ENCODE data around the gene PHLDA3.
"Not testable (repeated sequence)": the region's sequence is repeated elsewhere in the genome, so short reads cannot be mapped to it uniquely, and the experiment has no call there.

The PHLDA3 gene

DNA sequence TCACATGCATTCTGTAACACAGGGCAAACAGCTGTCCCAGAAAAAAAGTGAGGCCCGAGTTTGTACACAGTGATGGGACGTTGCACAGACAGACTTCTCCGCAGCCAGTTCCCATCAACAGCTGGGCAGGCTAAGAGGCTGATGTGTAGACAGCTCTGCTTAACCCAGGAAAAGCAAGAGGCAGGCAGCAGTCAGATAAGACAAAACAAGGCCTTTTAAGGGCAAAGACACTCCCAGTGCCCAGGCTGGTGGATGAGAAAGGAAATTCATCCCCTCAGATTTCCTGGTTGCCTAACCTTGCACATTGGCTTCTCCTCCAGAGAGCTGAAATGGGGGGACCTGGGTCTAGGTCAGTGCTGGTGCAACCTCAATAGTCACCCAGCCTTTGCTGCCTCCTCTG lies 17.2 kb upstream of the PHLDA3 start:
- DNase-seq (ENCODE audit: low read depth) = no peak

DNA sequence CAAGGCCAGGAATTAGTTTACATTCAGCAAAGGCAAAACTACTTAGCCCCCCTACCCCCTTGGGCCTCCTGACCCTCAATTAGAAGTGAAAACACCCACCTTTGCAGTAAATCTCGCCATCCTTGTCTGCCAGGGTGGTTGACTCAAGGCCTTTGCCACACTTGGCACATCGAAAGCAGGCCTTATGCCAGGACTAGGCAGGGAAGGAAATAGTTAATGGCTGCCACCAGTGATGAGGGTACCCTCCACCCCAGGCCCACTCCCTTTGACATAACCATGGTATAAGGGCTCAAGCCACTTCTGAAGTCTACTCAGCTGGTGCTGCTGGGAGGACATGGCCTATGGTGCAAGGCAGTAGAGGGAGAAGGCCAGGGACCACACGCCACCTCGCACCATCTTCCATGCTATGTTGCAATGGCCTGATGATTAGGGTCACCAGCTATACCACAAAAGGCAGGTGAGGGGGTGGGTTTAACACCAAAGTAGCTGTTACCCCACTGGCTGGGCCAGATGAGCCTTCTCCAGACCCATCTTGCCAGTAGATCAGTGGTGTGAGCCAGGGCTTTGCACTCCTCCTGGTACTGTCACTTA lies 16.3 kb upstream of the PHLDA3 start:
- DNase-seq (ENCODE audit: low read depth) = no peak

DNA sequence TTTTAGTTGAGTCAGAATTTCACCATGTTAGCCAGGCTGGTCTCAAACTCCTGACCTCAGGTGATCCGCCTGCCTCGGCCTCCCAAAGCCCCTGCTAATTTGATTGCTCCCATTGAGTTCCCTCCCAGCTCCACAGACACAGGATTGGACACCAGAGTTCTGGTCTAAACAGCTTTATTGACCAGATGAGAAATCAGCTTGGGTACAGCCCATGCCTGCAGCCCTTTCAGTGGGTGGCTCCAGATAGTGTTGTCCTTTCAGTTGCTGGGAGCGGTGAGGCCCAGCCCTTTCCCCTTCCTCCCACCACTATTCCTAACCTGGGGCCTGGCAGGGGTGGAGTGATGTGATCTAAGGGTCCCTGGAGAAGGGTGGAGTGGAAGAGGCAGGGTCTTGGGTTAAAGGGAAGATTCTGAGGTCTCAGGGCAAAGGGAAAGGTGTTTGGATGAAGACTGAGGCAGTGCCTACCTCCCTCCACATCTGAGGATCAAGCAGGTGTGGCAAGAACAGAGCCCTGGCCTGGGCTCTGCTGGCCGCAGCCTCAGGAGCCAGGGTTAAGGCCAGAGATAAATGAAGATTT lies 14.5 kb upstream of the PHLDA3 start:
- no peak for DNase-seq (ENCODE audit: low read depth)

DNA sequence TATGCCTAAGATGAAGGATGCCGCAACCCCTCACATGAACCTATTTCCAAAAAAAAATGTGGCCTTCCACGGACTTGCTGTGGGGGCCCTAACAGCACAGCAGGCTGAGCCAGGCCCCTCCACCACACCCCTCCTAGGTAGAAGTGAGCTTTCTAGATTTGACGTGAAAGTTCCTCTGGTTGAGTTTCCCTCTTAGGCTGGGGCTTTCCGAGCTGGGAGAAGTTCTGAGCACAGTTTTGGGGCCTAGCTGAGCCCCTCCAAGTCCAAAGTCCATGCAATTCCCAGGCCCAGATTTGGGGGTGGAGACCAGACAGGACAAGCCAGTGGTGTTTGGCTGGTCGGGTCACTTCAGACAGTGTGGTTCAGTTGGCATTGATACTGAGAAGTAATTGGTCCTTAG lies 13.8 kb upstream of the PHLDA3 start:
- no peak for DNase-seq (ENCODE audit: low read depth)

DNA sequence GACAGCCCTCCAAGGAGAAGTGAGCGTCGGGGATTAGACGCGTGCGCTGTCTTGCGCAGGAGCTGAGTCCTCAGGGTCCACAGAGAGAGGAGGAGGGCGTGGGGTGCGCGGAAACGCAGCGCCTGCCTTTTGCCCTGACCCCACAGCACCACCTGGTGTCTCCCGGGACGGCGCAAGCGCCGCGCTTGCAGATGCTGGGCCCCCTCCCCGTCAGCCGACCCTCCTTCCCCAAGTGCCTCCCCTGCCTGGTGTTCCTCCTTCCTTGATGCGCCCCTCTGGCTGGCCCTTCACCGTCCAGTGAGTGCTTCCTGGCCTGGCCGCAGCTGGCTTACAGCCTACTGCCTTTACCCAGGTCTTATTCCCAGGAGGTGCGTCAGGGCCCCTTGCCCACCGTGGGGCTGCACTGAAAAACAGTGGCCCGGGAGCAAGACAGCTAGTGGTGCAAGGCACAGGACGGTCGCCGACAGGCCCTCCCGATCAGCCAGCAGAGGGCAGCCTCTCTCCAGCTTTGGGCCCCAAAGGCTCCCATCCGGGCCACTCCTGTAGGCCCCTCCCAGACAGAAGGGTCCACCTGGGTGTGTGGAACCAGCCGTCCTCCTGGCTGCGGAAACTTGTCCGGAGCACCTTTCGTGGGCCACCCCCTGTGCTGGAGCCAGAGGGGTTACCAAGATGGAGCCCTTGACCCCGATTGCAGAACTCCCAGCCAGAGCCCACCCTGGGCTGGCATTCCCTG lies 12.9 kb upstream of the PHLDA3 start:
- peak; percentile 56 for DNase-seq (ENCODE audit: low read depth)

DNA sequence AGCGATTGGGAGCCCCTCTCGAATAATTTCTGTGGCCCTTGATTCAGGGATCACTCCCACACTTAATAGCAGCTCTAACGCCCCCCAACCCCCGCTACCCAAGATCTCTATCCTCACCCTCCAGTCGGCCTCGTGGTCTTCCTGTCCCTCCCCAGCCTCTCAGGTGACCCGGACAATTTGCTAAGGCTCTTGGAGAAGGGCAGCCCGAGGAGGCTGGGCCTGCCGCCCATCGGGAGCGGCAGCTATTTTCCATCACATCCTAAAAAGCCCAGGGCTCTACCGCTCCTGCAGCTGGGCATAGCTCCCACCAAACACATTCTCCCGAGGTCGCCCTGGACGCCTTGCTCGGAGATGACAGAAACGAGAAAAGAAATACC lies 12.0 kb upstream of the PHLDA3 start:
- no peak for DNase-seq (ENCODE audit: low read depth)

DNA sequence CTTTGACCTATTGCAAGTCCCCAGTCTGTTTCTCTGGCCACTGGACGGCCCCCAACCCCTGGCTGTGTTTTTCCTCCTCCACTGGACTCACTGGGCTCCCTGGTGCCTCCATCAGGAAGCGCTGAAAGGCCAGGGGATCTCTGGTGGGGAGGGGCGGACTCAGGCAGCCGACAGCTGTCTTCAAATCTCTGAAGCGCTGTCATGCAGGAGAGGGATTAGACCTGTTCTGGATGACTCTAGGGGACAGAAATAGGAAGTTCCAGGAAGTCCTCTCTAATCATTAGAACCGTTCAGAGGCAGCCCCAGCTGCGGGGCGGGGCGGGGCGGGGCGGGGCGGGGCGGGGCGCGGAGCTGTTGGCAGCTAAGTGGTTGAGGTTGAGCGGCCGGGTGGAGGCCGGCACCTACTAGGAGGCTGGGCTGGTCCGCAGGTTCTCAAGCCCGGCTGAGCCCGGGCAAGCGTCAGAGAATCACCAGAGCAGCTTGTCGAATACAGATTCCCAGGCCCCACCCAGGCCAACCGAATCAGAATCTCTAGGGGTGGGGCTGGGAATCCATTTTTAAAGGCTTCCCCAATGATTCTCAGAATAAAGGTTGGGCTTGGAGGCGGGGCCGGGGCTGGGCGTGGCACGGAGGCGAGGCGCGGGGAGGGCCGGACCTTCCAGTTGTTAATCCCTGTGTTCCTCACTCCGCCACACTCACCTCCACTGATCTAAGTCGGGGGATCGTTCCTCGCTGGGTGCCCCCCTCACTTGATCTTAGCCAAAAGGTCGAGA lies 11.4 kb upstream of the PHLDA3 start:
- no peak for DNase-seq (ENCODE audit: low read depth)

DNA sequence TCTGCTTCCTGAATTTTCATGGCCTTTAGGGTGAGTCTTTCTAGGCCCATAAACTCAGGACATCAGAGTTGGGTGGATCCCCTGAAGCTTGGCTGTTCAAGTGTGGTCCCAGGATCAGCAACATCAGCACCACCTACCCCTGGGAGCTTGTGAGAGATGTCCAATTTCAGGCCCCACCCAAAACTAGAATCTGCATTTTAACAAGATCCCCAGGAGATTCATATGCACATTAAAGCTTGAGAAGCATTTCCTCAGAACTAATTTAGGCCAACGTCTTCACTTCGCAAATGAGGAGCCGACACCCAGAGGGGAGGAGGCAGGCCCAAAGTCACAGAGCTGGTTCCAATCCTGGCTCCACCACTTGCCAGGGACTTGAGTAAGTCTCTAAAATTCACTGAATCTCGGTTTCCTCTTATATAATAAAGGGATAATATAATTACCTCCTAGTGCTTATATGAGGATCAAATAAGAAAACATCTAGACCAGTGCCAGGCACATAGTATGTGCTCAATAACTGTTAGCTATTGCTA lies 10.3 kb upstream of the PHLDA3 start:
- DNase-seq (ENCODE audit: low read depth) = no peak

DNA sequence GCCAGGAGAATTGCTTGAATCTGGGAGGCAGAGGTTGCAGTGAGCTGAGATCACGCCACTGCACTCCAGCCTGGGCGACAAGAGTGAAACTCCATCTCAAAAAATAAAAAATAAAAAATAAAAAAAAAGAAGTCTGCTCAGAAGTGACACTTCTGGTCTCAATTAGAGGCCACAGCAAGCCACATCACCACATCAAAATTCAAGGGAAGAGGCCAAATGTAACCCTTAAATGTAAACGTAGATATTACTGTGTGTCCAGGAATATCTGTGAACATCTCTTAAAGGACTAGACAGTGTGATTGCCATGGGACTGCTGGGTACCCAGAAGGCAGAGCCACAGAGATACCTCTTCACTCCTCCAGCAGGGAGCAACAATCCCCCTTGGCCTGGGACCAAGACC lies 9.7 kb upstream of the PHLDA3 start:
- DNase-seq (ENCODE audit: low read depth) = not testable (repeated sequence)

DNA sequence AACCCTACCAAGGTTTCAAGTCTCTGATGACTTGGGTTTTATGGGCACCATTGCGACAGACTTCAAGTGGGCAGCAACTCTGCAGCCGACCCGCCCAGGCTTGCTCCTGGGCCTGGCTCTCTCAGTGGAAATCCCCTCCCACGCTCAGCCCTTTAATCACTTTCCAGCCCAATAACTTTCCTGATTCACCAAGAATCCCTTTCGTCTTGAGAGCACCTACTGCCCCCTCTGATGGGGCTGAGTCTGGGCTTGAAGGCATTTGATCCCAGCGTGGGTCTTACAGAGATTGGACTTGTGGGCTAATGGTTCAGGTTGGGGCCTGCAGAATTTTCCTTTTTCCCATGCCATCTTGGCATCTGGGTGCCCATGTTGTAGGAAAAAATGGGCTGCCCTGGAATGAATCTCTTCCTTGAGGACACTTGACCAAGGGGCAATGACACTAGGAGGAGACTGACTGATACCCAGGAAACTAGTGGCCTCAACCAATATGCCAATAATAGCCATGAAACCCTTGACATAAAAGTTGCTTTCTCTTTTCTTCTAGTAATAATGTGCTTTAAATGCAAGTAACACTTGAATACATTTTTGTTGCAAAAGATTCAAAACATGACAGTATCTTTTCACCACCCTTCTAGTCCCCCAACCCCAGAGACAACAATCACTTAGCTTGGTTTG lies 7.8 kb upstream of the PHLDA3 start:
- no peak for DNase-seq (ENCODE audit: low read depth)

DNA sequence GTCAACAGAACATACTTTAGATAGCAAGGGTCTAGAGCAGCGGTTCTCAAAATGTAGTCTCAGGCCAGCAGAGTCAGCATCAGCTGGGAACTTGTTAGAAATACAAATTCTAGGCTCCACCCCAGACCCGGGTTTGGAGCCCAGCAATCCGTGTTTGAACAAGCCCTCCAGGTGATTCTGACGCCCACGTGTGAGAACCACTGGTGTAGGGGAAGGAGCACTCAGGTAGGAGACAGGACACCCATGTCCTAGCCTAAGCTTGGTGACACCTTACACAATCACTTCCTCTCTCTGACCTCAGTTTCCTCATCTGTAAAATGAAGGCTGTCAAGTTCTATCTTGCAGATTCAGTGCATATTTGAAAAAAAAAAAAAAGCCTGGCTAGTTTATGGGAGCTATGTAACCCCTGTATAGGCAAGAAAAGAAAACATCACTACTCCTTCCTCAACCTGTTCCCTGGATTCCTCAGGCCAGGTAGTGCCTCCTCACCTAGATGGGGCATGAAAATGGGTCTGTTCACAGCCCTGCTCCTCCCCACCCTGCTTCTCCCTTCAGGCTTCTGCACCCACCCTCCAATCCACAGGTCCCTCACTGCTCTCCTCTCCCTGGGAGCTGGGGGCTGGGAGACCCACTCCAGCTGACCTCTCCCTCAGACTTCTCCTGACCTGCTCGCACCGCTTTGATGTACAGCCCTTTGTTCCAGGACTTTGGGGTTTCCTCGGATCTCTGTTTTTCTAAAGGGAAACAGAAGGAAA lies 7.1 kb upstream of the PHLDA3 start:
- no peak for DNase-seq (ENCODE audit: low read depth)

DNA sequence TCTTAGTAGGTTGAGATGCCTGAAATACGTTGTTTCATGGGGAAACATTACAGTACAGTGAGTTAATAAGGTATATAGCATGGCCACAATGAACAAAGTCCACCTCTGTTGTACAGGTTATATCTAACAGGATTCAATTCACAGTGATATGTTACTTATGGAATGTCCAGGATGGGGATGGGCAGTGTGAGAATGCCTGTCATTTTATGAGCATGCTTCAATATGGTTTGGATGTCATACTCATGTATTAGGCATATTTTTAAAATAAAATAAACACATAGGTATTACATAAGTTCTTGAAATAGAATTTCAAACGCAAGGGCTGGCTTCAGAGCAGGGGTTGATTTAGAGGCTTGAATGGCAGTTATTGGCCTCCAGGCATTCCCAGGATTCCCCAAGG lies 6.1 kb upstream of the PHLDA3 start:
- DNase-seq (ENCODE audit: low read depth) = no peak

DNA sequence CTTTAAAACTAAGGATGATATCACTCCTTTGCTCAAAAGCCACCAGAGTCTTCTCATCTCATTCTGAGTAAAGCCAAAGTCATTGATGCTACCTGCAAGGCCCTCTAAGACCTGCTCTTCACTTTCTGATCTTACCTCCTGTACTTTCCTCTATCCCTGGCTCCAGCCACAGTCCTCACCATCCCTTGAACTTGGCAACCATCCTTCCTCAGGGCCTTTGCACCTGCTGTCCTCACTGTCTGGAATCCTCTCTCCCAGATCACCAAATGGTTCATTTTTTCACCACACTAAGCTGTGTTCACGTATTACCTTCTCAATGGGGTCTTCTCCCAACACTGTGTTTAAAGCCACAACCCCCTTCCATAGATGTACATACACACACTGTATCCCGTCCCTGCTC lies 4.3 kb upstream of the PHLDA3 start:
- DNase-seq (ENCODE audit: low read depth) = no peak

DNA sequence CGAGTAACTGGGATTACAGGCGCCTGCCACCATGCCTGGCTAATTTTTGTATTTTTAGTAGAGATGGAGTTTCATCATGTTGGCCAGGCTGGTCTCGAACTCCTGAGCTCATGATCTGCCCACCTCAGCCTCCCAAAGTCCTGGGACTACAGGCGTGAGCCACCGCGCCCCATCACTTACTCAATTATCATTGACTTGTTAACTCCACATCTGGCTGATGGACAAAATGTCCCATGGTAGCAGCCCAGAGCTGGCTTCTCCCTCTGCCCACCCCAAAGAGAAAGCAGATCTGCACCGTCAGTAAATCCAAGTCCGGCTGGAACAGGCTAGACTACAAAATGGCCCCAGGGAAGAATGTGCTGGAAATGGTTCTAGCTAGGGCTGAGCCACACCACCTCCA lies 3.3 kb upstream of the PHLDA3 start:
- not testable (repeated sequence) for DNase-seq (ENCODE audit: low read depth)

DNA sequence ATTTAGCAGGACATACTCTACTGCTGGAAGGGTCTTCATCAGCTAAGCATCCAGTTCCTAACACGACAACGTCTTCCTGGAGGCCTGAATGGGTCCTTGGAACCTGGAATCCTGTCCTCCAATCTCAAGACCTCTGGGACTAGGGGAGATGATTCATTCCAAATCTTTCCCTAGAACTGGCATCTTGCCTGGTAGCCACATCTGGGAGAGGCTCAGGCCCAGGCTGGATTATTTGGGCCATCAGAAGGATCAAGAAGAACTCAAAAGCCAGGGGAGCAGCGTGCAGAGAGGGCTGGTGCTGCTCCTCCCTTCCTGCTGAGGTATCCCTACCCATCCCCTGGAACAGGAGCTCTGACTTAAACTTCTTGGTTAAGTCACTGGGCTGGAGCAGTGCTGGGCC lies 2.8 kb upstream of the PHLDA3 start:
- no peak for DNase-seq (ENCODE audit: low read depth)

DNA sequence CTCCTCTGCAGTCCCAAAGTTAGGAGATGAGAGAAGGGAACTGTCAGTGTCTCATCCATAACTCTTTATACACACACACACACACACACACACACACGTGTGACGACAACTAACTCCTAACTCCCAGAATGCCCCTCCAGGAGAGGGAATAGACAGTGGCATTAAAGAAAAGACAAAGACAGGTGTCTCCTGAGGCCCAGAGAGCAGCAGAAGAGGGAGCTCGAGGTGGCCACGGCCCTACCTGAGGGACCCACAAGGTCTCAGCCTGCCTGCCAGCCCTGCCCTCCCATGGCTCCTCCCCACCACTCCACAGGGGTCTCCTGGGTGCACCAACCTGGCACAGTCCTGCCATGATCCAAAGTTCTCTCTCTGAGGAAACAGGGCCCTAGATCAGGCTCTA lies 1.6 kb upstream of the PHLDA3 start:
- DNase-seq (ENCODE audit: low read depth) = no peak

DNA sequence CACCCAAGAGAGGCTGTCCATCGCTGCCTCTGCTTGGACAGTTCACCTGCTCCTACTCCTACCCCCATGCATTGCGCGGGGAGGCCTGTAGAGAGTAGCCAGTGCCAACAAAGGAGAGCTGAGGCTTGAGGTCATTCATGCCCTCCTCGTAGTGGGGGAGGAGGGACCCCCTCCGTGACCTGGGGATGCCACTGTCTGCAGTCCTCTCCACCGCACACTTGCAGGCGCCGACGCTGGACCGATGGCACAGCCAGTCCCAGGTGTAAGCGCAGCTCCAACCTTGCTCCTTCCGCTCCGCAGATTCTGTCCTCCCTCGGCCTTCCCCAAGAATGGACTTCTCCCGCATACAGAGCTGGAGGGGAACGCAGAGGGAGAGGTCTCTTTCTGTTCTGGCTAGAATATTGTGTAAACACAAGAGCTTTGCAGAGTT lies 672 bp upstream of the PHLDA3 start:
- DNase-seq (ENCODE audit: low read depth) = no peak

DNA sequence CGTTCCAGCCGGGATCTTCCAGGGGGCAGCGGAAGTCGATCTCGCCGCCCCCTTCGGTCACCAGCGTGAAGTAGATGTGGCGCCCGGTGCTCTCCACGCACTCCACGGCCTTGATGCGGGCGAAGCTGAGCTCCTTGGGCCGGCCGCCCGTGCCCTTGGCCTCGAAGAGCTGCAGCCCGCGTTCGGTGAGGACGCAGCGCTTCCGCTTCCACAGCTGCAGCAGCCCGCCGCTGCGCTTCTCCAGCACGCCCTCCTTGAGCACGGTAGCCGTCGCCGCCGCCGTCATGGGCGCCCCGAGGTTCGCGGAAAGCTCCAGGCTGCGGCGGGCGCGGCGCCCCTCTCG lies 516 bp downstream of the PHLDA3 start:
- no peak for DNase-seq (ENCODE audit: low read depth)

DNA sequence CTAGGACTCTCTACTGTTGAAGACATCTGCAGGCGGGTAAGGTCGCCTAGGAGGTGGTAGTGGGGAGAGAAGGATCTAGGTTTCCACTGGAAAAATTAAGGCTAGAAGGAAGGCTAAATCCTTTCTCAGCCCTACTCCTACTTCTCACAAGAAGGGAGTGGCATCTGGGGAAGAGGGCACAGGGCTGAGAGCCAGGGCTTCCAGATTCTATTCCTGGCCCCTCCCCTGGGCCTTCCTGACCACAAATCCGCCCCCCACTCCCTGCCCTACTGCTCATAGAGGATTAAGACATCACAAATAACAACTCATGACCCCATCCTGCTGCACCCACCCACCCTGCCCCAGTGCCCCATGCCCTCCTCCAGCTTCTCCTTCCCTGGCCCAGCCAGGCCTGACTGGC lies 2.5 kb downstream of the PHLDA3 start:
- DNase-seq (ENCODE audit: low read depth) = no peak

DNA sequence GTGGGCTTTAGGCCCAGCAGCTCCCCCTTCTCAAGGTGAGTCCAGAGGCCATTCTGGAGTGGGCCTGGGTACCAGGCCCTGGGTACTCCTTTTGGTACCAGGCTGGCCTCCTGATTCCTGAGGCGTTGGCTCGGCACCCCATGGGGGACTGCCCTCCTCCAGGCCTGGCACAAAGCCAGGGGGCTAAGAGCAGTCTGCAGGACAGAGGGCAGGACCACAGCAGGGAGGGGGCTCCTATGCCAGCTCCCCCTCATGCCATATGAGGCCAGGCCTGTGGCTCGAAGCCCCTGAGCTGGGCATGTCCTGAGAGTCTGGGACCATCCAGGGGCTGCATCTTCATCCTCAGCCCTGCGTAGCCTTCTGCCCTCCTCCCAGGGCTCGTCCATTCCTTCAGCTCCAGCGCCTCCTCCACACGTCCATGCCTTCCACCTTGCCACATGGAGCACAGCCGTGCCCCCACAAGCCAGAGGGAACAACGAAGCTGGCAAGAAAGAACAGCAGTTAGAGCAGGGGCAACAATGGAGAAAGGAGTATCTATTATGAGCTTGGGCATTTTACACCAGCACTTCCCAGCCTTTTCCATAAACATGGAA lies 3.2 kb downstream of the PHLDA3 start:
- no peak for DNase-seq (ENCODE audit: low read depth)

DNA sequence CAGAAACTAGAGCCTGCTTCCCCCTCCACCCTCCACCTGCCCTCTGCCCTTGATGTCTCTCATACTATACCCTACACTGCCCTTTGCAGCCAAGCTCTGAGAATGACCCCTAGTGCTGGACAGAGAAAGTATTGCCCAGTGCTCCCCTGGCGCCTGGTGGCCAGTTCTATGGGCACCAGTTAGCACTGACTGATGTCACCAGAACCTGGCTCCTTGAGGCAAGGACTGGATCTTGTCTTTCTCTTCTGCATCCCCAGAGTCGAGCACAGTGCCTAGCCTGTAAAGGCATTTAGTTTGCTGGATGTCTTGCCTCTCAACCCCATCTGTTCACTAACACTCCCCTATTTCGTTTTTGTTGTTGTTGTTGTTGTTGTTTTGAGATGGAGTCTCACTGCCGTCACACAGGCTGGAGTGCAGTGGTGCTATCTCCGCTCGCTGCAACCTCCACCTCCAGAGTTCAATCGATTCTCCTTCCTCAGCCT lies 5.9 kb downstream of the PHLDA3 start:
- DNase-seq (ENCODE audit: low read depth) = no peak

Data from stimulated activated CD8-positive, alpha-beta memory T cell treated with anti-CD3 and anti-CD28 coated beads, Interleukin-12 subunit alpha, Interleukin-12 subunit beta, amount 100 ng/mL, for 4 hours (primary cell).